SK-N-MC (cell line): Measurements from ENCODE around the gene AFAP1L2.

Experiments
- EZH2 ChIP-seq: fragments of 200-600 bp; sonication (generic); IDR thresholded peaks from one replicate; pipeline ENCODE4 v1.6.1; 2017; ENCODE audit warnings: antibody characterized with exemption
- FOXP2 ChIP-seq: optimal IDR thresholded peaks from 2 replicates; pipeline ENCODE3; 2011; ENCODE audit warnings: mild to moderate bottlenecking, moderate library complexity; ENCODE audit not compliant: insufficient read depth; ENCODE audit errors: extremely low read length, control extremely low read depth
- POLR2AphosphoS5 ChIP-seq: IDR thresholded peaks from 2 replicates; pipeline ENCODE4 v1.6.1; 2012; ENCODE audit warnings: mild to moderate bottlenecking, low read depth, low read length, borderline replicate concordance

DNA sequence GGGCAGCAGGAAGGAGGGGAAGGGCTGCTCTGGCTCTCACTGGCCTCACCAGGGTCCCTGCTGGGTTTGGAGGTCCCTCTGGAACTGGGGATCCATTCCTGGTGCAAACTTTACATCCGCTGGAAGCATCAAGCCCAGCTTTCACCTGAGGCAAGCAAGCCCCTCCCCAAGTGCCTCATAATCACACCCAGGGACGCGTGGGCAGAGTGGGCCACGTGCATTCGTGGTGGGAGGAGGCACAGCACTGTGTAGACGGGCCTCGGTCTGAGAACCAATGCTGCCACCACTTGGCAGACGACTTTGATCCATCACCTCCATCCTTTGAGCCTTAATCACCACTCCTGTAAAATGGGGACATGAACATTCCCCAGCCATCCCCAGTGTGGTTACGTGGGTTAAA is 91.2 kb downstream of the AFAP1L2 start:
- TF ChIP-seq POLR2AphosphoS5 (no peak), EZH2 (no peak), FOXP2 (no peak)
